Lung (tissue), 12 donors: ENCODE results near the gene RACGAP1. TPM values are rescaled to one million over a fixed set of nuclear protein-coding genes. Genes with fewer than 3 reads are reported as not detected.
"Not testable (repeated sequence)": the region's sequence is repeated elsewhere in the genome, so short reads cannot be mapped to it uniquely, and the experiment has no call there.

Source experiments
- ATAC-seq: fragments of 200-7000 bp; cut with Tn5 transposase; one replicate; pipeline ENCODE4 v1.9.1; 2020; ENCODE audit warnings: moderate number of reproducible peaks; ENCODE audit not compliant: insufficient read depth, low FRiP score
- DNase-seq, 3 donors: peaks; one replicate each; pipeline ENCODE4 v3.0.0-alpha.2; 2013 to 2017
- H3K27ac ChIP-seq, 2 donors: one replicate each; pipeline ENCODE4 v1.5.1; 2013; ENCODE audit warnings: mild to moderate bottlenecking in 2 of 2, moderate library complexity in 2 of 2, control low read depth in 1 of 2, inconsistent platforms in 1 of 2, low read depth in 1 of 2, low read length in 1 of 2
- H3K27me3 ChIP-seq, 3 donors: one replicate each; pipeline ENCODE4 v1.5.1; 2013; ENCODE audit warnings: low read length in 2 of 3; ENCODE audit not compliant: control insufficient read depth in 3 of 3, insufficient read depth in 3 of 3
- H3K36me3 ChIP-seq, 4 donors: one replicate each; pipeline ENCODE4 v1.5.1; 2013; ENCODE audit warnings: low read length in 4 of 4, mild to moderate bottlenecking in 1 of 4, moderate library complexity in 1 of 4; ENCODE audit not compliant: control insufficient read depth in 4 of 4, insufficient read depth in 4 of 4
- H3K4me1 ChIP-seq, 5 donors: one replicate each; pipeline ENCODE4 v1.5.1; 2013; ENCODE audit warnings: low read length in 5 of 5, mild to moderate bottlenecking in 2 of 5, moderate library complexity in 1 of 5; ENCODE audit not compliant: control insufficient read depth in 5 of 5, insufficient read depth in 5 of 5
- H3K4me3 ChIP-seq: one replicate; pipeline ENCODE4 v1.5.1; 2013; ENCODE audit warnings: mild to moderate bottlenecking, control low read depth, moderate library complexity
- H3K9ac ChIP-seq, 2 donors: one replicate each; pipeline ENCODE4 v1.5.1; 2013; ENCODE audit warnings: low read length in 2 of 2, control low read depth in 1 of 2; ENCODE audit not compliant: insufficient read depth in 1 of 2
- H3K9me3 ChIP-seq, 4 donors: one replicate each; pipeline ENCODE4 v1.5.1; 2013; ENCODE audit warnings: low read length in 3 of 4, mild to moderate bottlenecking in 1 of 4, moderate library complexity in 1 of 4; ENCODE audit not compliant: control insufficient read depth in 4 of 4, insufficient read depth in 3 of 4
- WGBS, 2 donors: extraction: QIAGEN DNeasy Blood & Tissue Kit; methylation state at CpG; one replicate each; pipeline ENCODE4 v1.1.7; 2013; 5-methylcytosine and 5-hydroxymethylcytosine counted together
- polyA plus RNA-seq, 2 donors: library from polyadenylated mRNA; stranded (reverse); fragments of 200-250 nt; gene quantifications; one replicate each; pipeline ENCODE4 v1.2.1, GENCODE V29; 2013
- total RNA-seq, 2 donors: library from RNA; depleted of rRNA in 1 of 2; stranded (reverse); fragments of >200 nt in 1 of 2; gene quantifications; one replicate each; pipeline ENCODE4 v1.2.1, GENCODE V29; 2014 to 2021
- TF ChIP-seq, protein P1 (sequence below): IDR thresholded peaks from 2 replicates; pipeline ENCODE4 v1.5.1; 2012; ENCODE audit warnings: mild to moderate bottlenecking; ENCODE audit errors: control extremely low read depth, extremely low read depth
- donor health status: control.
- donor health status: control.
- donor health status: Bipolar disorder and iron deficiency.
- donor health status: healthy.
- donor health status: DM: yes; HTN: yes; CAD: no.

The RACGAP1 gene
- total and polyA plus RNA-seq, 4 donors: 3.8 to 26.8 (median 10.2) TPM

DNA sequence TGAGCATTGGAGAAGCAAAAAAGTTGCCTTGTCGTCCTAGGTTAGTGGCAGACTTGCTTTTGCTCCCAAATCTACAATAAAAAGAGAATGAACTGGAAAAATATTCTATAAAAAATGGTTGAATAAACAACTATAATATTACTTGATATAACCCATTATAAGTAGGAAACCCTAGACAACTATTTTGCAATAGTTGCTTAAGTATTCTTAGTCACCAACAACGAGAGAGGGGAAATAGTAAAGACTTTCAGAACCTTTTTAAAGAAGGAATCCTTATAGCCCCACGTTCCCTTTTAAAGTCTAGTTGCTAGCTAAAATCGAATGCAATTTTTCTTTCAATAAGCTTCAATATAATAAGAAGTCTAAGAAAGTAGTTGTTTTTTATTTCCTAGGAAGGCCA is 35.0 kb downstream of the RACGAP1 start:
- DNase-seq: no peak
- no peak for ATAC-seq
- Histone ChIP-seq H3K4me1 (no peaks in the 10 kb centered on the region), H3K27ac (no peak overlapping the region), H3K9me3 (no peaks in the 10 kb centered on the region), H3K9ac (no peak overlapping the region), H3K27me3 (no peaks in the 10 kb centered on the region), H3K4me3 (no peak overlapping the region), H3K36me3 (peaks cover 0 to 27% (median 13%) of the 10 kb centered on the region in 4 donors)
- TF ChIP-seq, protein P1, sequence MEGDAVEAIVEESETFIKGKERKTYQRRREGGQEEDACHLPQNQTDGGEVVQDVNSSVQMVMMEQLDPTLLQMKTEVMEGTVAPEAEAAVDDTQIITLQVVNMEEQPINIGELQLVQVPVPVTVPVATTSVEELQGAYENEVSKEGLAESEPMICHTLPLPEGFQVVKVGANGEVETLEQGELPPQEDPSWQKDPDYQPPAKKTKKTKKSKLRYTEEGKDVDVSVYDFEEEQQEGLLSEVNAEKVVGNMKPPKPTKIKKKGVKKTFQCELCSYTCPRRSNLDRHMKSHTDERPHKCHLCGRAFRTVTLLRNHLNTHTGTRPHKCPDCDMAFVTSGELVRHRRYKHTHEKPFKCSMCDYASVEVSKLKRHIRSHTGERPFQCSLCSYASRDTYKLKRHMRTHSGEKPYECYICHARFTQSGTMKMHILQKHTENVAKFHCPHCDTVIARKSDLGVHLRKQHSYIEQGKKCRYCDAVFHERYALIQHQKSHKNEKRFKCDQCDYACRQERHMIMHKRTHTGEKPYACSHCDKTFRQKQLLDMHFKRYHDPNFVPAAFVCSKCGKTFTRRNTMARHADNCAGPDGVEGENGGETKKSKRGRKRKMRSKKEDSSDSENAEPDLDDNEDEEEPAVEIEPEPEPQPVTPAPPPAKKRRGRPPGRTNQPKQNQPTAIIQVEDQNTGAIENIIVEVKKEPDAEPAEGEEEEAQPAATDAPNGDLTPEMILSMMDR: no peak
- WGBS, 2 donors: 34 to 57% methylated on average over 4 of the region's 4 CpGs

DNA sequence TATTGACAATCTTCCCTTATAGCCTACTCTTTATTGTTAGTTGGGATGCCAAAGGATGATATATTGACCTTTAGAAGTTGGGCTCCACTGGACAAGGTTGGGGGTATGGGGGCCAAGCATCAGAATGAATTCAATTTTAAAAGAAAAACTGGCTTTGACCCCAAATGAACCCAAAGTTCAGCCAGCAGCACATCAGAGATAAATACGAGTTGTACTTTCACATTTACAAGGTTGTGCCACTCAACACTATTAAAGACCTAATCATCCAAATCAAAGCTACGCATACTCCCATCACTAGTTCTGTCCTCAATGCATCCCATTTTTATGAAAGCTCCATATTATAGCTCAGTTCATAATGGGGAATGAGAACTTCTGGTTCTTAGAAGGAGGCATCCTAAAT is 35.9 kb downstream of the RACGAP1 start:
- not testable (repeated sequence) for H3K27me3 ChIP-seq, DNase-seq, H3K4me1 ChIP-seq, H3K9ac ChIP-seq, ATAC-seq, H3K27ac ChIP-seq, H3K4me3 ChIP-seq, H3K9me3 ChIP-seq
- 96 to 100% methylated on average over 2 of the region's 2 CpGs for WGBS, 2 donors
- peaks cover 0 to 26% (median 13%) of the 10 kb centered on the region in 4 donors for H3K36me3 ChIP-seq

DNA sequence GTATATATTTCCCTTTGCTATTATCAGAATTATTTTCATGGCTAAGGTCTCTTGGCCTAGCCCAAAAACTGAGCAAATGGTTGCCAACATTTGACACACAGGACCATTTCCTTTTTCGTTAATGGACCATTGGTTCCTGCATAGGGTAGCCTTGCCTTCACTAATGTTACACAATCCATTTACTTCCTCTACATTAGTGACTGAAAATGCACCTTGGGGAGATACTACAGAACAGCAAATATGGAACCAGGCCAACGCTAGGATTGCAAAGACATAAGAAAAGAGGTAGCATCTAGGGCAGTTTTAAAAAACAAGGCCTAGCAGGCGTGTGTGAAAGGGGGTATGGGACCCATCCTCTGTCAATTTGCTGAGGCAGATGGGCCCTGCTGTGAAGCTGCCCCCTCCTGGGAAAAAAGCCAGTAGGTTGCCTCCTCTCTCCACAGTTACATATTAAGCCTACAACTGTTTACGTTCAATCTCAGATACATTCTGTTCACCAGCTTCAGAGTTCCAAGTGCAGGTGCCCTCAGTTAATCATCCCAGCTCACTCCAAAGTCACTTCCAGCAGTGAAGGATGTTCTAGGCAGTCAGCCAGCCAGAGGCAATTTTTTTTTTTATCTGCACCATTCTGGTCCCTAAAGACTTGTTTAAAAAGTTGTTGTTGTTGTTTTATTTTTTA is 37.5 kb downstream of the RACGAP1 start:
- TF ChIP-seq, protein P1: no peak
- 48 to 64% methylated on average over 4 of the region's 4 CpGs for WGBS, 2 donors
- no peak overlapping the region for H3K27ac ChIP-seq

DNA sequence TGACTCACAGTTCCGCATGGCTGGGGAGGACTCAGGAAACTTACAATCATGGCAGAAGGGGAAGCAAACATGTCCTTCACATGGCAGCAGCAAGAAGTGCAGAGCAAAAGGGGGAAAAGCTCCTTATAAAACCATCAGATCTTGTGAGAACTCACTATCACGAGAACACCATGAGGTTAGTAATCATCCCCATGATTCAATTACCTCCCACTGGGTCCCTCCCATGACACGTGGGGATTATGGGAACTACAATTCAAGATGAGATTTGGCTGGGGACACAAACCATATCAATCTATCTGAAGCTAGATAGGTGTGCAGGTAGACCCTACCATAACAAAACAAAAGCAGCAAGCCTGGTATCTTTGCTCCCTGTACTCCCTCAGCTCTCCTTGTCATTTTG is 38.8 kb downstream of the RACGAP1 start:
- Histone ChIP-seq H3K4me1 (peaks cover 4 to 14% (median 7%) of the 10 kb centered on the region in 5 donors), H3K36me3 (peaks cover 0 to 11% (median 5%) of the 10 kb centered on the region in 4 donors)
- not testable (repeated sequence) for ATAC-seq, H3K9ac ChIP-seq, H3K27ac ChIP-seq, H3K4me3 ChIP-seq, DNase-seq, H3K9me3 ChIP-seq, H3K27me3 ChIP-seq
- WGBS, 2 donors: 81 to 93% methylated on average over 3 of the region's 3 CpGs

More for the DNA sequence above, 37.5 kb downstream of the RACGAP1 start:
- no peak overlapping the region for H3K9ac ChIP-seq
- peaks cover 0 to 19% (median 11%) of the 10 kb centered on the region in 4 donors for H3K36me3 ChIP-seq
- no peaks in the 10 kb centered on the region for H3K9me3 ChIP-seq
- DNase-seq (no peak), ATAC-seq (no peak)
- H3K4me1 ChIP-seq: peaks cover 4 to 14% (median 7%) of the 10 kb centered on the region in 5 donors
- no peak overlapping the region for H3K4me3 ChIP-seq
- no peaks in the 10 kb centered on the region for H3K27me3 ChIP-seq
